HL-60/S4 treated with retinoic acid at 250 ng/mL for 4 days and 3 days (cell line): ENCODE measurements around the gene ENOX1.

Source experiments
- in situ Hi-C: fragments of 300-500 bp; cut with MboI; formaldehyde crosslinking; loops from 2 replicates; pipeline ENCODE4 v1.7.0; 2022; ENCODE audit warnings: low sequenced_read_pairs

The ENOX1 gene

GRCh38 chr13:43269037-43269481 is 517.7 kb downstream of the ENOX1 start:
- in situ Hi-C loops, result no loop called here

- in situ Hi-C loops, result no loop called here
Measured at GRCh38 chr13:43268632-43269031, 518.1 kb downstream of the ENOX1 start.

- in situ Hi-C loops, result no loop called here
Measured at GRCh38 chr13:43267916-43268315, 518.9 kb downstream of the ENOX1 start.

GRCh38 chr13:43266936-43267615 is 519.7 kb downstream of the ENOX1 start:
- in situ Hi-C loops, result no loop called here

- in situ Hi-C loops, result no loop called here
Measured at GRCh38 chr13:43265028-43265427, 521.7 kb downstream of the ENOX1 start.

- in situ Hi-C loops, result no loop called here
Measured at GRCh38 chr13:43264458-43264857, 522.3 kb downstream of the ENOX1 start.

GRCh38 chr13:43263047-43263446 is 523.7 kb downstream of the ENOX1 start:
- in situ Hi-C loops, result no loop called here

GRCh38 chr13:43260999-43261398 is 525.8 kb downstream of the ENOX1 start:
- in situ Hi-C loops, result no loop called here

- in situ Hi-C loops, result no loop called here
Measured at GRCh38 chr13:43258771-43259170, 528.0 kb downstream of the ENOX1 start.

GRCh38 chr13:43257765-43258164 is 529.0 kb downstream of the ENOX1 start:
- in situ Hi-C loops, result no loop called here

- in situ Hi-C loops, result no loop called here
Measured at GRCh38 chr13:43251961-43252360, 534.8 kb downstream of the ENOX1 start.

- in situ Hi-C loops, result no loop called here
Measured at GRCh38 chr13:43246382-43246781, 540.4 kb downstream of the ENOX1 start.

- in situ Hi-C loops, result no loop called here
Measured at GRCh38 chr13:43245374-43245964, 541.3 kb downstream of the ENOX1 start.

GRCh38 chr13:43244481-43244880 is 542.3 kb downstream of the ENOX1 start:
- in situ Hi-C loops, result no loop called here

GRCh38 chr13:43243711-43244110 is 543.1 kb downstream of the ENOX1 start:
- in situ Hi-C loops, result no loop called here

GRCh38 chr13:43242040-43242439 is 544.7 kb downstream of the ENOX1 start:
- in situ Hi-C loops, result no loop called here

- in situ Hi-C loops, result no loop called here
Measured at GRCh38 chr13:43240278-43240677, 546.5 kb downstream of the ENOX1 start.

GRCh38 chr13:43239275-43239840 is 547.4 kb downstream of the ENOX1 start:
- in situ Hi-C loops, result no loop called here

GRCh38 chr13:43238341-43239083 is 548.3 kb downstream of the ENOX1 start:
- in situ Hi-C loops, result no loop called here

GRCh38 chr13:43237616-43238015 is 549.2 kb downstream of the ENOX1 start:
- in situ Hi-C loops, result no loop called here

- in situ Hi-C loops, result no loop called here
Measured at GRCh38 chr13:43235028-43235427, 551.7 kb downstream of the ENOX1 start.

GRCh38 chr13:43232873-43233265 is 553.9 kb downstream of the ENOX1 start:
- in situ Hi-C loops, result no loop called here
